ENCODE data around the gene SLC24A3.
A peak's percentile ranks its signal among the peaks of the same experiment; 100 is the strongest.

Gene SLC24A3

GRCh38 chr20:19660808-19661378 lies 448.5 kb downstream of the SLC24A3 start:
- TF ChIP-seq, protein P1, sequence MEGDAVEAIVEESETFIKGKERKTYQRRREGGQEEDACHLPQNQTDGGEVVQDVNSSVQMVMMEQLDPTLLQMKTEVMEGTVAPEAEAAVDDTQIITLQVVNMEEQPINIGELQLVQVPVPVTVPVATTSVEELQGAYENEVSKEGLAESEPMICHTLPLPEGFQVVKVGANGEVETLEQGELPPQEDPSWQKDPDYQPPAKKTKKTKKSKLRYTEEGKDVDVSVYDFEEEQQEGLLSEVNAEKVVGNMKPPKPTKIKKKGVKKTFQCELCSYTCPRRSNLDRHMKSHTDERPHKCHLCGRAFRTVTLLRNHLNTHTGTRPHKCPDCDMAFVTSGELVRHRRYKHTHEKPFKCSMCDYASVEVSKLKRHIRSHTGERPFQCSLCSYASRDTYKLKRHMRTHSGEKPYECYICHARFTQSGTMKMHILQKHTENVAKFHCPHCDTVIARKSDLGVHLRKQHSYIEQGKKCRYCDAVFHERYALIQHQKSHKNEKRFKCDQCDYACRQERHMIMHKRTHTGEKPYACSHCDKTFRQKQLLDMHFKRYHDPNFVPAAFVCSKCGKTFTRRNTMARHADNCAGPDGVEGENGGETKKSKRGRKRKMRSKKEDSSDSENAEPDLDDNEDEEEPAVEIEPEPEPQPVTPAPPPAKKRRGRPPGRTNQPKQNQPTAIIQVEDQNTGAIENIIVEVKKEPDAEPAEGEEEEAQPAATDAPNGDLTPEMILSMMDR (IDR thresholded peaks at IDR 0.05; ENCODE audit: insufficient read depth, low read depth, low read length, missing control alignments): no peak
- DNase-seq (ENCODE audit: low read depth): no peak
- no peak overlapping the region for H3K4me3 ChIP-seq (ENCODE audit: low read length)

GRCh38 chr20:19661717-19662636 lies 449.5 kb downstream of the SLC24A3 start:
- no peak overlapping the region for H3K4me3 ChIP-seq (ENCODE audit: low read length)
- TF ChIP-seq, protein P1 (IDR thresholded peaks at IDR 0.05; ENCODE audit: insufficient read depth, low read depth, low read length, missing control alignments): peak; percentile 99
- peak; percentile 75 for DNase-seq (ENCODE audit: low read depth)

GRCh38 chr20:19662637-19662995 lies 450.2 kb downstream of the SLC24A3 start:
- H3K4me3 ChIP-seq (ENCODE audit: low read length): no peak overlapping the region
- TF ChIP-seq, protein P1 (IDR thresholded peaks at IDR 0.05; ENCODE audit: insufficient read depth, low read depth, low read length, missing control alignments): no peak
- DNase-seq (ENCODE audit: low read depth): no peak

DNA sequence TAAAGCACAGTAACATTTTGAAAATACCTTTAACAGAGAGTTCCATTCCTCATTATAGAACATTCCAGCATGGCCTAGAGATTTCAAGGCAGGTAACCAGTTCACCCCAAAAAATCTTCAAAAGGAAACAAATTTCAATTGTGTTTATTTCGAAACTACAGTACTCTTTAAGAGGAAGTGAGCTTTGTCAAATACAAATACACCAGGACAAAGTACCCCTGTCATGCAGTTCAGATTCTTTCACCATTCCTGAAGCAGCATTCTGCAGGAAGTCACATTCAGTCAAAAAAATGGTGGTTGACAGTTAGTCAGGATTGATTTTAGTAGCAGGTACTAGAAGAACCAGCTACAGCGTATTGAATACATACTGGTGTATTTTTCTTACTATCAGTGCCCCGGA lies 456.0 kb downstream of the SLC24A3 start:
- DNase-seq (ENCODE audit: low read depth): no peak
- H3K4me3 ChIP-seq (ENCODE audit: low read length): no peak overlapping the region
- TF ChIP-seq, protein P1 (IDR thresholded peaks at IDR 0.05; ENCODE audit: insufficient read depth, low read depth, low read length, missing control alignments): no peak

DNA sequence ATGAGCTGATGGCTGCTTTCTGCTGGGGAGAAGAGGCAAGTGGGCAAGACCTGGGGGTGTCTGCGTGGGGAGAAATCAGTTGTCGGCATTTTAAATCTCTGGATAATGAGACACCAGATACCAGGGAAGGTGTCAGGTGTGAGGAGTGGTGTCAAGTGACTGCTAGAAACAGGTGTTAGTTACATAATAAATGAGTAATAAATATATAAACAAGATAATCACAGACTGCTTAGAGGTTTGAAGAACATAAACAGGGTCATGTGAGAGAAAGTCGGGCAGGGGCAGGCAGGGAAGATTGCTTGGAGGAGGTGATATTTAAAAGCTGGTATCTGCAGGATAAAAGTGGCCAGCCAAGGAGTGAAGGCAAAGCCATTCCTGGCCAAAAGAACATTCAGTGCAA lies 458.4 kb downstream of the SLC24A3 start:
- DNase-seq (ENCODE audit: low read depth): no peak
- TF ChIP-seq, protein P1 (IDR thresholded peaks at IDR 0.05; ENCODE audit: insufficient read depth, low read depth, low read length, missing control alignments): no peak
- H3K4me3 ChIP-seq (ENCODE audit: low read length): no peak overlapping the region

DNA sequence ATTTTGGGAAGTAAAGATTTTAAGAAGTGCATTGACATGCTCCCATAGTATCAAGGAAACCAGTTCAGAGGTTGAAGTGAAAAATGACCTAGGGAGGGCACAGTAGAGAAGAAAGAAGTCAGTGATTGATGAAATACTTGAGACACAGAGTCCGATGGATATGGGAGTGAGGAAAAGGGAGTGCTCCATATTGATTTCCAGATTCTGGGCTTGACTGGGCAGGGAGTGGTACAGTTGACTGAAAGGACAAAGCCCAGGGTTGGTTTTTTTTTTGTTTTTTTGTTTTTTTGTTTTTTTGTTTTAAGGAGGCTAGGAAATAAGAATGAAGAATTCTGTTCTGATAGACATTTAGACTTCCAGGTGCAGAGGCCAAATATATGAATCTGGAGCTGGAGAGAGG lies 458.9 kb downstream of the SLC24A3 start:
- no peak overlapping the region for H3K4me3 ChIP-seq (ENCODE audit: low read length)
- no peak for DNase-seq (ENCODE audit: low read depth)
- TF ChIP-seq, protein P1 (IDR thresholded peaks at IDR 0.05; ENCODE audit: insufficient read depth, low read depth, low read length, missing control alignments): no peak
